ENCODE results near the gene LARP1B. TPM values are rescaled to one million over a fixed set of nuclear protein-coding genes. Genes with fewer than 3 reads are reported as not detected.

LARP1B gene
- total RNA-seq, 1 donor from 2014 or later = 17.6 TPM

GRCh38 chr4:128159967-128160366 is 98.9 kb downstream of the LARP1B start:
- H3K4me2 ChIP-seq (ENCODE audit: low read length) = no peak overlapping the region
- no peaks in the 10 kb centered on the region for H3K27me3 ChIP-seq (ENCODE audit: insufficient read depth, low read length)
- peaks cover 2% of the 10 kb centered on the region for H3K9me3 Mint-ChIP-seq (ENCODE audit: unreplicated experiment)
- no peak overlapping the region for H2AFZ ChIP-seq (ENCODE audit: low read depth, low read length)
- no peaks in the 10 kb centered on the region for H3K9me3 ChIP-seq (ENCODE audit: insufficient read depth, low read depth, low read length)
- no peaks in the 10 kb centered on the region for H3K27me3 Mint-ChIP-seq (ENCODE audit: low read depth, unreplicated experiment)
- H3K9ac ChIP-seq (ENCODE audit: low read length) = no peak overlapping the region
- H3K36me3 Mint-ChIP-seq (ENCODE audit: low read depth, unreplicated experiment) = peaks cover 13% of the 10 kb centered on the region
- no peak overlapping the region for H3K27ac ChIP-seq (ENCODE audit: low read depth, low read length)
- H3K4me1 ChIP-seq (ENCODE audit: insufficient read depth, low read length) = peaks cover 15% of the 10 kb centered on the region
- no peaks in the 10 kb centered on the region for H4K20me1 ChIP-seq (ENCODE audit: insufficient read depth, low read length)
- H3K4me3 ChIP-seq (ENCODE audit: insufficient read depth, low read depth, low read length) = no peak overlapping the region
- no peak overlapping the region for H3K27ac Mint-ChIP-seq (ENCODE audit: unreplicated experiment)
- no peak overlapping the region for H3K4me3 Mint-ChIP-seq (ENCODE audit: unreplicated experiment)
- DNase-seq (ENCODE audit: low read depth) = peak; percentile 58
- no peaks in the 10 kb centered on the region for H3K79me2 ChIP-seq (ENCODE audit: insufficient read depth, low read length)
- FAIRE-seq = no peak
- TF ChIP-seq EZH2 (IDR thresholded peaks at IDR 0.05; ENCODE audit: insufficient read depth, low read length) (no peak), CTCF (IDR thresholded peaks at IDR 0.05; ENCODE audit: insufficient read depth, low read depth, low read length) (no peak)
- peaks cover 14% of the 10 kb centered on the region for H3K4me1 Mint-ChIP-seq (ENCODE audit: low read depth, unreplicated experiment)
- no peaks in the 10 kb centered on the region for H3K36me3 ChIP-seq (ENCODE audit: insufficient read depth, low read length)

GRCh38 chr4:128161138-128161537 is 100.0 kb downstream of the LARP1B start:
- FAIRE-seq = no peak
- Mint-ChIP-seq H3K27me3 (ENCODE audit: low read depth, unreplicated experiment) (no peaks in the 10 kb centered on the region), H3K9me3 (ENCODE audit: unreplicated experiment) (peaks cover 2% of the 10 kb centered on the region), H3K4me1 (ENCODE audit: low read depth, unreplicated experiment) (peaks cover 14% of the 10 kb centered on the region), H3K36me3 (ENCODE audit: low read depth, unreplicated experiment) (peaks cover 4% of the 10 kb centered on the region), H3K27ac (ENCODE audit: unreplicated experiment) (no peak overlapping the region), H3K4me3 (ENCODE audit: unreplicated experiment) (no peak overlapping the region)
- H2AFZ ChIP-seq (ENCODE audit: low read depth, low read length) = no peak overlapping the region
- no peaks in the 10 kb centered on the region for H3K9me3 ChIP-seq (ENCODE audit: insufficient read depth, low read depth, low read length)
- H3K9ac ChIP-seq (ENCODE audit: low read length) = no peak overlapping the region
- peaks cover 15% of the 10 kb centered on the region for H3K4me1 ChIP-seq (ENCODE audit: insufficient read depth, low read length)
- H3K4me2 ChIP-seq (ENCODE audit: low read length) = no peak overlapping the region
- H3K36me3 ChIP-seq (ENCODE audit: insufficient read depth, low read length) = no peaks in the 10 kb centered on the region
- no peaks in the 10 kb centered on the region for H3K79me2 ChIP-seq (ENCODE audit: insufficient read depth, low read length)
- H4K20me1 ChIP-seq (ENCODE audit: insufficient read depth, low read length) = no peaks in the 10 kb centered on the region
- no peak for TF ChIP-seq CTCF (IDR thresholded peaks at IDR 0.05; ENCODE audit: insufficient read depth, low read depth, low read length)
- TF ChIP-seq EZH2 (IDR thresholded peaks at IDR 0.05; ENCODE audit: insufficient read depth, low read length) = no peak
- no peak overlapping the region for H3K27ac ChIP-seq (ENCODE audit: low read depth, low read length)
- DNase-seq (ENCODE audit: low read depth) = no peak
- no peak overlapping the region for H3K4me3 ChIP-seq (ENCODE audit: insufficient read depth, low read depth, low read length)
- no peaks in the 10 kb centered on the region for H3K27me3 ChIP-seq (ENCODE audit: insufficient read depth, low read length)

GRCh38 chr4:128162434-128162833 is 101.3 kb downstream of the LARP1B start:
- no peaks in the 10 kb centered on the region for H3K27me3 ChIP-seq (ENCODE audit: insufficient read depth, low read length)
- no peaks in the 10 kb centered on the region for H3K9me3 ChIP-seq (ENCODE audit: insufficient read depth, low read depth, low read length)
- H3K27ac Mint-ChIP-seq (ENCODE audit: unreplicated experiment) = peak overlapping the region; percentile 48
- H3K4me1 ChIP-seq (ENCODE audit: insufficient read depth, low read length) = peaks cover 15% of the 10 kb centered on the region
- H3K4me1 Mint-ChIP-seq (ENCODE audit: low read depth, unreplicated experiment) = peaks cover 14% of the 10 kb centered on the region
- no peaks in the 10 kb centered on the region for H3K36me3 Mint-ChIP-seq (ENCODE audit: low read depth, unreplicated experiment)
- peak; percentile 32 for DNase-seq (ENCODE audit: low read depth)
- no peak for TF ChIP-seq CTCF (IDR thresholded peaks at IDR 0.05; ENCODE audit: insufficient read depth, low read depth, low read length)
- no peak for TF ChIP-seq EZH2 (IDR thresholded peaks at IDR 0.05; ENCODE audit: insufficient read depth, low read length)
- FAIRE-seq = no peak
- H2AFZ ChIP-seq (ENCODE audit: low read depth, low read length) = no peak overlapping the region
- H3K4me2 ChIP-seq (ENCODE audit: low read length) = peak overlapping the region; percentile 57
- H3K9me3 Mint-ChIP-seq (ENCODE audit: unreplicated experiment) = no peaks in the 10 kb centered on the region
- H3K27ac ChIP-seq (ENCODE audit: low read depth, low read length) = peak overlapping the region; percentile 63
- H3K4me3 Mint-ChIP-seq (ENCODE audit: unreplicated experiment) = no peak overlapping the region
- no peaks in the 10 kb centered on the region for H3K79me2 ChIP-seq (ENCODE audit: insufficient read depth, low read length)
- H4K20me1 ChIP-seq (ENCODE audit: insufficient read depth, low read length) = no peaks in the 10 kb centered on the region
- H3K9ac ChIP-seq (ENCODE audit: low read length) = no peak overlapping the region
- no peaks in the 10 kb centered on the region for H3K36me3 ChIP-seq (ENCODE audit: insufficient read depth, low read length)
- no peaks in the 10 kb centered on the region for H3K27me3 Mint-ChIP-seq (ENCODE audit: low read depth, unreplicated experiment)
- H3K4me3 ChIP-seq (ENCODE audit: insufficient read depth, low read depth, low read length) = no peak overlapping the region
